HepG2 (cell line): ENCODE measurements around the gene NFS1. TPM values are rescaled to one million over a fixed set of nuclear protein-coding genes. Genes with fewer than 3 reads are reported as not detected.

Experiments
- ATAD3A ChIP-seq: sonication (generic); formaldehyde crosslinking; IDR thresholded peaks from 2 replicates; pipeline ENCODE4 v1.4.0; 2020; ENCODE audit warnings: missing genetic modification reagents
- ATF7 ChIP-seq, 2 experiments: fragments of 450-650 bp in 1 of 2; sonication (generic) in 1 of 2; formaldehyde crosslinking in 1 of 2; IDR thresholded peaks; 2 replicates each; pipeline versions ENCODE4 v1.4.0 to v1.6.1; 2016 to 2020; ENCODE audit warnings: antibody characterized with exemption in 1 of 2, mild to moderate bottlenecking in 1 of 2, missing genetic modification reagents in 1 of 2
- FOSL2 ChIP-seq: sonication (generic); formaldehyde crosslinking; IDR thresholded peaks from 2 replicates; pipeline ENCODE4 v1.4.0; 2020; ENCODE audit warnings: missing genetic modification reagents
- KIAA2018 ChIP-seq: sonication (generic); formaldehyde crosslinking; IDR thresholded peaks from 2 replicates; pipeline ENCODE4 v1.5.0; 2020; ENCODE audit warnings: mild to moderate bottlenecking, missing genetic modification reagents, borderline replicate concordance
- KMT2A ChIP-seq: sonication (generic); formaldehyde crosslinking; IDR thresholded peaks from 2 replicates; pipeline ENCODE4 v1.4.0; 2020; ENCODE audit warnings: missing genetic modification reagents
- MZF1 ChIP-seq: sonication (generic); formaldehyde crosslinking; IDR thresholded peaks from 2 replicates; pipeline ENCODE4 v1.8.1; 2023; ENCODE audit warnings: mild to moderate bottlenecking, missing genetic modification reagents, borderline replicate concordance
- PHB2 ChIP-seq: fragments of 450-650 bp; IDR thresholded peaks from 2 replicates; pipeline ENCODE4 v1.6.1; 2018; ENCODE audit not compliant: partially characterized antibody
- SP5 ChIP-seq: IDR thresholded peaks from 2 replicates; pipeline ENCODE4 v1.6.1; 2016; ENCODE audit warnings: low read depth, borderline replicate concordance
- ZFP90 ChIP-seq: sonication (generic); formaldehyde crosslinking; IDR thresholded peaks from 2 replicates; pipeline ENCODE4 v1.8.0; 2022; ENCODE audit warnings: missing genetic modification reagents, mild to moderate bottlenecking, inconsistent platforms, borderline replicate concordance
- ZNF646 ChIP-seq: sonication (generic); formaldehyde crosslinking; IDR thresholded peaks from 2 replicates; pipeline ENCODE4 v1.9.0; 2021; ENCODE audit warnings: mild to moderate bottlenecking, missing genetic modification reagents
- ZSCAN25 ChIP-seq: sonication (generic); formaldehyde crosslinking; IDR thresholded peaks from 2 replicates; pipeline ENCODE4 v1.8.0; 2022; ENCODE audit warnings: mild to moderate bottlenecking, missing genetic modification reagents
- polyA plus RNA-seq, 8 experiments: library from polyadenylated mRNA; depleted of rRNA in 3 of 8; stranded (reverse) in 7 of 8; unstranded in 1 of 8; fragments of >200 nt; fragmentation: Illumina TruSeq in 4 of 8; extraction: Trizol in 4 of 8; gene quantifications; 2 replicates each; pipeline versions ENCODE4 v1.2.1 to v1.2.3, GENCODE V29; 2011 to 2016; ENCODE audit warnings: low read depth in 4 of 8, missing spikeins in 1 of 8, mixed read lengths in 1 of 8; ENCODE audit not compliant: insufficient read depth in 1 of 8
- total RNA-seq, 5 experiments: library from RNA; depleted of rRNA; stranded (reverse); fragments of >200 nt; fragmentation: Illumina TruSeq; extraction: Trizol; gene quantifications; 2 replicates each; pipeline ENCODE4 v1.2.3, GENCODE V29; 2016; ENCODE audit warnings: low read depth in 1 of 5

Gene NFS1
- total and polyA plus RNA-seq, 2 of the 13 experiments (the other 11 are each of a cell fraction or from before 2014, with no cell fraction given) = 65.9 to 88.1 TPM

- peak; percentile 51 for TF ChIP-seq KIAA2018 (CRISPR knock-in tag)
- TF ChIP-seq ATAD3A (CRISPR knock-in tag) = peak; percentile 75; the same call in 1 of the 2 replicates
- TF ChIP-seq KMT2A (CRISPR knock-in tag) = peak; percentile 99
- peak; percentile 59 for TF ChIP-seq SP5 (CRISPR knock-in tag)
- TF ChIP-seq PHB2 = no peak
- peak; percentile 71; the same call in 1 of the 2 replicates for TF ChIP-seq MZF1
- TF ChIP-seq ZNF646 = peak; percentile 94; the same call in 1 of the 2 replicates
- TF ChIP-seq FOSL2 = peak; percentile 80; the same call in 1 of the 2 replicates
- peak; percentile 89; the same call in 1 of the 2 replicates for TF ChIP-seq ZSCAN25
- TF ChIP-seq ZFP90 = peak; percentile 64; the same call in 1 of the 2 replicates
- TF ChIP-seq ATF7 (IDR thresholded peaks at IDR 0.05) = peak; percentile 87
- peak; percentile 91 for TF ChIP-seq ATF7 (CRISPR knock-in tag; IDR thresholded peaks at IDR 0.05)
Observed at GRCh38 chr20:35741892-35742740, 43.0 kb upstream of the NFS1 start, which contains the start of gene RBM39 (continued).
